ENCODE results near the gene RMI1.
A peak's percentile ranks its signal among the peaks of the same experiment; 100 is the strongest.

Gene RMI1

GRCh38 chr9:83969602-83970001 is 11.0 kb upstream of the RMI1 start:
- no peak for DNase-seq

- no peak for DNase-seq
Measured at GRCh38 chr9:83971485-83971884, 9.1 kb upstream of the RMI1 start.

DNA sequence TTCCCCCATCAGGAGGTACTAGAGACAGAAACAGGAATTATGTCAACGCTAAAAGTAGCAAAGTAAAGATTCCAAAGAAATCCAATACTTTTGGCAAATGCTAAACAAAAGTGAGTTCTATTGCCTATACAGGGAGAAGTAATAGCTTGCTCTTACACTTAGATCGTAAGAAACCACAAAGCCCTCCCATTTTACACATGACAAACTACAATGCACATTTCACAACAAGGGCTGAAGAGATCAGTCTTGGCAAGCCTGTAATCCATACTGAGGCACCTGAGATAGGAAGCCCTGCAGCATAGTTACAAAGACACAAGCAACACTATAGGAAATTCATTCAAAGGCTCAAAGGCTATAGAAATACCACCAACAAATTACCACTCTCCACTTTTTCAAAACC is 8.3 kb upstream of the RMI1 start:
- DNase-seq = no peak

DNA sequence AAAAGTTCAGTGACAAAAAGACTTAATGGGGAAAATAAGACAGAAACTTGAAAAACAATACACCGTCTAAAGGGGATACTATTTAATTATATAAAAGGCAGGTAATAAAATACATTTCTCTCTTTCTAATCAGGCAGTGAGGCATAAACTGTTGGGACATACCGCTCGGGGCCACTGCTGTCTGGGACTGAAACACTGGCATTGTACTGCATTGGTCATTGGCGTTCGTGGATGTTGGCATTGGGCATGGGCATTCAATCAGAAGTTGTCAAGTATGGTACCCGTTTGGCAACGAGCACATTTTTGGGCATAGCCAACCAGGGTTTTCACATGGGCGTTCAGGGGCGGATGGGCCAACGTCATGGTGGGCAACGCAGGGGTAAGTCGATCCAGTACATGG is 5.3 kb upstream of the RMI1 start:
- DNase-seq = no peak

- no peak for DNase-seq
Measured at GRCh38 chr9:83976372-83976771, 4.2 kb upstream of the RMI1 start.

- no peak for DNase-seq
Measured at GRCh38 chr9:83977196-83977595, 3.4 kb upstream of the RMI1 start.

- peak; percentile 90 for DNase-seq
Measured at GRCh38 chr9:83978992-83979811, 1.4 kb upstream of the RMI1 start.

DNA sequence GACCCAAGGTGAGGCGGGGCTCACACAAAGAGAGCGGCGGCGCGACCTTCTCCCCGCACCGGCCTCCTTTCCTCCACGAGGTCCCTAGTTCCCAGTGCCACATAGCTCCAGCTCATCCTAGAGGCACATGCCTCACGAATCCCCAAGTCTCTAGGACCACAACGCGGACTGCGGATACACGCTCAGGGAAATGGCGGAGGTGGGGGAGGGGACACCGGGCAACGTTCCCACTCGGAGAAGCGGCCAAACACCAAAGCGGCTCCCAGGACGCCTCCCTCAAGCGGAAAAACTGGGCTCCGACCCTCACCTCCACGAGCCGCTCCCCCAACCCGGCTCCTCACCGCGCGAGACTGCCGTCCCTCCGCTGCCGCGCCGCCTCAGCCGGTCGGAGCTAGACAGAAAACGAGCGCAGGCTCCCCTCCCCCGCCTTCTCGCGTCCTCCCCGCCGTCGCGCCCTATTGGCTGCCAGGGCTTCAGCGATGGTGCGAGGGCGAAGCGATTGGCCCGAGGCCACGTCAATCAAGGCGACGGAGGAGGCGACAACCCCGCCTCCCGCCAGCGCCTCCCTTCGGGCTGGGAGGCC is 702 bp upstream of the RMI1 start, which contains the start of gene HNRNPK:
HNRNPK (minus strand) TSS at position 404 of the 583 bp plus-strand sequence. CDS start 1,963 bp downstream, outside the sequence.
- DNase-seq = peak; percentile 97

DNA sequence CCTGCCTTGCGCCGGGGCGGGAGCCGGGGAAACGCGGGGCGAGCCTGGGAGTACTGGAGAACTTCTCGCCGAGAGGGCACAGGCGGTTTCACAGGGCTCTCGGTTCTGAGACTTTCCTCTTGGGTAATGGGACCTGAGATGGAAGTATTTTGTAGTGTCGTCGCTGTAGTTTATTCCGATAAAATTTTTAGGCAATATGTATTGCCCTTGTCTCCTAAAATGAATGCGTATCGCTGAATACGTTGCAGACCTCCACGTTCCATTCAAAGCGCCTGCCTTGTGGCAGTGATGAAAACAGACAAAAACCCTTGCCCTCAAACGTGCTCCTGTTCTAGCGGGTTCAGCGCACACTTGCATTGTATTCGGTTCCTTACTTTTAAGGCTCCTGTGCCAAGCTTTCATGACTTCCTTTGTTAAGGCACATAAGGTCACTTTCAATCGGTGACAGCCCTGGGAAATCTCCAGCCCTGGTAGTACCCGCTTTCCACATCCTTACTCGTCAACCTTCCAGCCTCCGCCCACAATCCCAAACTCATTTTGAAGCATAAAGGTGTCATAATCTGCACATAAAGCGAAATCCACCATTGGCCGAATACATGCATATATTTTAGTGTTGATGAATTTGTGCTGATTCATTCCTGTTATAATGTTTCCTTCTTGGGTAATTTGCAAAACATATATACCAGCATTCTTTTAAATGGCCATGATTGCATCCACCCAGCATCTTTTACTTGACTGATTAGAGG is 694 bp downstream of the RMI1 start:
- no peak for DNase-seq

- DNase-seq = no peak
Measured at GRCh38 chr9:83986195-83986594, 5.6 kb downstream of the RMI1 start.

DNA sequence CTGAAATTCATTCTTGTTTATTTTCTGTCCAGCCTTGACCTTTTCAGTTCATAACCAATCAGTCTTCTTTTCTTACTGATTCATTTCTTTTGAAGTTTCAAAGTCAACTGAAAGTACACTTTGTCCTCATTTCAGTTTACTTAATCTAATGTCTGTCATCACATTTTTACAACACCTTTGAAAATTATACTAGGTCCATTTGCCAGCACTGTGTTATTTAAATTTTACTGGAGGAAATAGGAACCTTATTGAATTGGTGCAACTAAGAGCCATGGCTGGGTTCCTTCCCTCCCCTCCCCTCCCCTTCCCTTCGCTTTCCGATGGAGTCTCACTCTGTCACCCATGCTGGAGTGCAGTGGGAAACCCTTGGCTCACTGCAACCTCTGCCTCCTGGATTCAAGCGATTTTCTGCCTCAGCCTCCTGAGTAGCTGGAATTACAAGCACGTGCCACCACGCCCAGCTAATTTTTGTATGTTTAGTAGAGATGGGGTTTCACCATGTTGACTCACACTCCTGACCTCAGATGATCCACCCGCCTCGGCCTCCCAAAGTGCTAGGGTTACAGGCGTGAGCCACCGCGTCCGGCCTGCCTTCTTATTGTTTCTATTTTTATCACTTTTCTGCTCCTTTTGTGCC is 6.3 kb downstream of the RMI1 start:
- DNase-seq = no peak

- no peak for DNase-seq
Measured at GRCh38 chr9:83987402-83987791, 6.8 kb downstream of the RMI1 start.

DNA sequence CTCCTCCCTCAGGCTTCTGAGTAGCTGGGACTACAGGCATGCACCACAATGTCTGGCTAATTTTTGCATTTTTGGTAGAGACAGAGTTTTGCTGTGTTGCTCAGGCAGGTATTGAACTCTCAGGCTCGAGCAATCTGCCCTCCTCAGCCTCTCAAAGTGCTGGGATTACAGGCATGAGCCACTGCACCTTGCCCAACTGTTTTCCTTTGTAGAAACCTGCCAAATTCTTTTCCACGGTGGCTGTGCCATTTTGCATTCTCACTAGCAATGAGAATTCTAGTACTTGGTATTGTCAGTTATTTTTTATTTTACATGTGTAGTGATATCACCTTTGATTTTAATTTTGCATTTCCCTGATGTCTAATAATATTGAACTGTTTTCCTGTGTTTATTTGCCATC is 7.8 kb downstream of the RMI1 start:
- no peak for DNase-seq

DNA sequence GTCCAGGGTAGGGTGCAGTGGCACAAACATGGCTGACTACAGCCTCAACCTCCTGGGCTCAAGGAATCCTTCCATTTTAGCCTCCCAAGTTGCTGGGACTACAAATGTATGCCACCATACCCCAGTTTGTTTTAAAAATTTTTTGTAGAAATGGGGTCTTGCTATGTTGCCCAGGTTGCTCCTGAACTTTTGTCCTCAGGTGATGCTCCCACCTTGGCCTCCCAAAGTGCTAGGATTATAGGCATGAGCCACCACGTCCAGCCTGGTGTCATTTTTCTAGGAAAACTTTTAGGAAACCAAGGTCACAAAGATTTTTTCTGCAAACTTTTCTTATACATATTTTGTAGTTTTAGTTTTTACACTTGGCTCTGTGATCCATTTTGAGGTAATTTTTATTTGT is 10.8 kb downstream of the RMI1 start:
- no peak for DNase-seq

DNA sequence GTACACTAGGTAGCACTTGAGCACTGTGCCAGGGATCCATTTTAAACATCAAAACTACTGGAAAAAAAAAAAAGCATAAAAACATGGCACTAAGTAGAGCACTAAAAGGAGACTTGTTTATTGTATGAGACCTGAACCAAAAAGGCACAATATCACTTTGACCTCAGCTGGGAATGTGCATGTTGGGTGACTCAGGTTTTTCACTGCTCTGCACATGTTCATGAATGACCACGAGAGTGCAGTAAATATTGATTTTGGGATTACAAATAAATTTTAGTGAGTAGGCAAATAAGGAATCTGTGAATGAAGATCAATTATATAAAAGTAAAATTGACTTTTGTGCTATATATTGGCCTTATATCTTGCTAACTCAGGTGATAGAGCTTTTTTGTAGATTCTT is 11.8 kb downstream of the RMI1 start:
- no peak for DNase-seq

- DNase-seq = no peak
Measured at GRCh38 chr9:83992901-83993300, 12.3 kb downstream of the RMI1 start.

GRCh38 chr9:83996126-83996525 is 15.5 kb downstream of the RMI1 start:
- no peak for DNase-seq

GRCh38 chr9:83999141-83999918 is 18.7 kb downstream of the RMI1 start:
- DNase-seq = no peak

GRCh38 chr9:84000186-84000585 is 19.6 kb downstream of the RMI1 start:
- no peak for DNase-seq

- DNase-seq = no peak
Measured at GRCh38 chr9:84001621-84002020, 21.0 kb downstream of the RMI1 start.

GRCh38 chr9:84002344-84002743 is 21.7 kb downstream of the RMI1 start:
- no peak for DNase-seq

DNA sequence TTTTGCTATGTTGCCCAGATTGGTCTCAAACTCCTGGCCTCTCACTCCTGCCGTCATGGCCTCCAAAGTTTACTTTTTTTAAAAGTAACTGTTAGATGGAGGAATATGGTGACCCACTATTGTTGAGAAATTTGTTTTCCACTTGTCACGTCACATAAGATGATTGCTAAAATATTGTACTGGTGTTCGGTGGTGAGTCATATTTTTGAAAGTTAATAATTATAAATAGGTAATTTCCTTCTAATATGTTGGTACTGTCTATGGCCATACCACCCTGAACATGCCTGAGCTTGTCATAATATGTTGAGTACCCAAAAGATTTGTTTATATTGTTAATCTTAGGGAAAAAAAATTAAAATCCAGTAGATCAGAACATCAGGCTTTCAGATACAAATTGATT is 22.6 kb downstream of the RMI1 start:
- DNase-seq = no peak

DNA sequence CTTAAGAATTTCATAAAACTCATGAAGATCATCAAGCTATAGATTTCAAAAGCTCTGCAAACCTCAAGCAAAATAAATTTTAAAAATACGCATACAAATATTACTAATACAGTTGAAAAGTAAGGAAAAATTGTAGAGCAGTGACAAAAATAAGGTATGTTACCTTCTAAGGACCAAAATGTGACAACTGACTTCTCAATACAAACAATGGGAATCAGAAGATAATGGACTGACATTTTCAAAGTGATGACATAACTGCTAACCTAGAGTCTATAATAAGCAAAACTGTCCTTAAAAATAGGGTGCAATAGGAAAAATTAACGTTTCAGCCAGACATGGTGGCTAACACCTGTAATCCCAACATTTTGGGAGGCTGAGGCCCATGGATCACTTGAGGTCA is 27.1 kb downstream of the RMI1 start:
- DNase-seq = no peak

Measured in islet precursor cell (in vitro differentiated cells).